ENCODE results near the gene STK33. TPM values are rescaled to one million over a fixed set of nuclear protein-coding genes. Genes with fewer than 3 reads are reported as not detected.

Gene STK33
- total and polyA plus RNA-seq, 4 experiments from 2014 or later: not detected

DNA sequence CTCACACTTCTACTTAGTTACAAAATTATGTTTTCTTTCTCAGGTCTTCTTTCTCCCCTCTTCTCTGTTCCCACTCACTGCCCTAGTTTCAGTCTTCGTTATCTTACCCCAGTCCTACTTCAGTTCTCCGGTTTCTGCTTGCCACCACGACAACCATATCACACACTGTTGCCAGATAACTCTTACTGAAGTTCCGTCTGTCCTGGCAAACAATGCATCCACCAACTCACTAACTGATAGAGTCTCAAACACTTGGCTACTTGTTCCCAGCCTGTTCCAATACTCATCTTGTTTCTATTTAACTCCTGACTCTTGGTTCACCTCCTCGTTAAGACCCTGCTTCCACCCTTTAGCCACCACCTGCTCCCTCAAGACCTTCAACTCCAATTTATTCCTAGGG lies 164.5 kb downstream of the STK33 start:
- intact Hi-C loops (cut with micrococcal nuclease): no loop called here
- POLR2A ChIA-PET (ENCODE audit: partially characterized antibody): no interaction called here

GRCh38 chr11:8426076-8426475 lies 168.0 kb downstream of the STK33 start:
- no peak for DNase-seq
- H3K4me3 Mint-ChIP-seq: no peak overlapping the region
- CTCF ChIA-PET (ENCODE audit: partially characterized antibody): no interaction called here
- Histone ChIP-seq H3K4me3 (ENCODE audit: low read length in 2 of 2) (no peak overlapping the region), H3K4me1 (ENCODE audit: insufficient read depth, low read length) (no peaks in the 10 kb centered on the region), H3K36me3 (ENCODE audit: insufficient read depth, low read length) (no peaks in the 10 kb centered on the region), H3K27me3 (ENCODE audit: insufficient read depth, low read length) (no peaks in the 10 kb centered on the region), H3K27ac (ENCODE audit: low read depth, low read length) (no peak overlapping the region), H3K9me3 (ENCODE audit: control insufficient read depth in 1 of 2, low read length in 2 of 2) (no peaks in the 10 kb centered on the region)
- no peaks in the 10 kb centered on the region for H3K4me1 Mint-ChIP-seq
- POLR2A ChIA-PET (ENCODE audit: partially characterized antibody): no interaction called here
- intact Hi-C loops (cut with micrococcal nuclease): no loop called here
- peaks cover 0 to 6% (median 3%) of the 10 kb centered on the region in 8 donors for H3K9me3 Mint-ChIP-seq
- H3K27ac Mint-ChIP-seq: no peak overlapping the region
- H3K36me3 Mint-ChIP-seq: no peaks in the 10 kb centered on the region
- peaks cover 4 to 6% of the 10 kb centered on the region in 2 donors for H3K27me3 Mint-ChIP-seq

More for the DNA sequence above, 164.5 kb downstream of the STK33 start:
- Histone ChIP-seq H3K27me3 (ENCODE audit: insufficient read depth, low read length) (no peaks in the 10 kb centered on the region), H3K36me3 (ENCODE audit: insufficient read depth, low read length) (no peaks in the 10 kb centered on the region), H3K4me3 (ENCODE audit: low read length in 2 of 2) (no peak overlapping the region), H3K4me1 (ENCODE audit: insufficient read depth, low read length) (no peaks in the 10 kb centered on the region), H3K27ac (ENCODE audit: low read depth, low read length) (no peak overlapping the region), H3K9me3 (ENCODE audit: control insufficient read depth in 1 of 2, low read length in 2 of 2) (no peaks in the 10 kb centered on the region)
- Mint-ChIP-seq H3K36me3 (no peaks in the 10 kb centered on the region), H3K27ac (no peak overlapping the region), H3K27me3 (peaks cover 8 to 10% of the 10 kb centered on the region in 2 donors), H3K4me1 (no peaks in the 10 kb centered on the region), H3K9me3 (peaks cover 0 to 6% (median 3%) of the 10 kb centered on the region in 8 donors), H3K4me3 (peak overlapping the region in 1 of 8 donors; percentile 5)
- DNase-seq: no peak
- CTCF ChIA-PET (ENCODE audit: partially characterized antibody): no interaction called here

DNA sequence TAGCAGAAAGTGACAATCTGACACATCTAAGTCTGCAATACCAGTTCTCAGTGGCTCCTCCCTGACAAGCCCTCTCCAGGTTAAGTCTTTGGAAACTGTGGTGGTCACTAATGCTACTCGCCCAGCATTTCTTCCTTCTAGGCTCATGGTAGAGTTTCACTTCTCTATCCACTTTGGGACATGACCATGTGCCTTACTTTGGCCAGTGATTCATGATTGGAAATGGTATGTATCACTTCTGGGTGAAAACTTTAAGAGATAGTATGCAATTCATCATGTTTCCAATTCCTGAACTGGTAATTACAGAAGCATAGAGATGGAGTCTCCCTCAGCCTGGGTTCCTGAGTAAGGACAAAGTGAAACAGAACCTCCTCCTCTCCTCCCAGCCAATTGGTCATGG lies 178.8 kb downstream of the STK33 start:
- CTCF ChIA-PET (ENCODE audit: partially characterized antibody): no interaction called here
- no peaks in the 10 kb centered on the region for H3K36me3 Mint-ChIP-seq

DNA sequence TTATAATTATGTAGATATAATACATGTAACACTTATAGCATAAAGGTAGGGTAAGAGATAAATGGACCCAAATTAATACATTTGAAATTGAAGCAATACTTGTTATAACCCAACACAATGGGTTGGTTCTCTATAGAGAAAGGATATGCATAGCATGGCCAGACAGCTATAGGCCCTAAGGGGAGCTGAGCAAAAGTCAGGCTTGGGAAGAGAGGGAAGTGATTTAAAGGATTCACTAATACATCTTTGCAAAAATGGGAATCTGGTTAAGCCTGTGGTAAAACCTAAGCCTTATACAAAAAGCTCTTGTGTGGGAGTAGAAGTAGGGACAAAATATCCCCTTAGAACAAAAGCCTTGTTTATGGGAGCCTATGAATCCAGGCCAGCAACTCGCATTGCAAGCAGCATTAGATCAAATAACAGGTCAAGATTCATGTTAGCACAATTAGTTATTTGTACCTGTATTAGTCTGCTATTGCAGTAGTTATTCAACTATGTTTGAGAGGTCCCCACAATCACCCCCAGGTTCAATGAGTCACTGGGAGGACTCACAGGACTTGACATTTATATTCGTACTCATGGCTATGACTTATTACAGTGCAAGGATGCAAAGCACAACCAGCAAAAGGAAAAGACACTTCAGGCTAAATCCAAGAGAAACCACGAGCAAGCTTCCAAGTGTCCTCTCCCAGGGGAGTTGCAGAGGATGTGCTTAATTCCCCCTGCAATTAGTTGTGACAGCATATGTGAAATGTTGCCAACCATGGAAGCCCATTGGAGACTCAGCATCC lies 185.7 kb downstream of the STK33 start:
- intact Hi-C loops (cut with micrococcal nuclease): no loop called here
- CTCF ChIA-PET (ENCODE audit: partially characterized antibody): no interaction called here
- Histone ChIP-seq H3K27me3 (ENCODE audit: insufficient read depth, low read length) (no peaks in the 10 kb centered on the region), H3K9me3 (ENCODE audit: control insufficient read depth in 1 of 2, low read length in 2 of 2) (no peaks in the 10 kb centered on the region), H3K27ac (ENCODE audit: low read depth, low read length) (no peak overlapping the region), H3K4me1 (ENCODE audit: insufficient read depth, low read length) (no peaks in the 10 kb centered on the region), H3K4me3 (ENCODE audit: low read length in 2 of 2) (no peak overlapping the region), H3K36me3 (ENCODE audit: insufficient read depth, low read length) (no peaks in the 10 kb centered on the region)
- Mint-ChIP-seq H3K4me3 (no peak overlapping the region), H3K36me3 (no peaks in the 10 kb centered on the region), H3K4me1 (no peaks in the 10 kb centered on the region), H3K27me3 (no peaks in the 10 kb centered on the region), H3K9me3 (peaks cover 0 to 13% (median 4%) of the 10 kb centered on the region in 8 donors), H3K27ac (no peak overlapping the region)
- DNase-seq: no peak
- POLR2A ChIA-PET (ENCODE audit: partially characterized antibody): no interaction called here

More for the DNA sequence above, 178.8 kb downstream of the STK33 start:
- Mint-ChIP-seq H3K27me3 (peaks cover 0 to 1% of the 10 kb centered on the region in 2 donors), H3K4me3 (no peak overlapping the region), H3K27ac (no peak overlapping the region), H3K4me1 (no peaks in the 10 kb centered on the region), H3K9me3 (no peaks in the 10 kb centered on the region)
- POLR2A ChIA-PET (ENCODE audit: partially characterized antibody): no interaction called here
- Histone ChIP-seq H3K4me1 (ENCODE audit: insufficient read depth, low read length) (no peaks in the 10 kb centered on the region), H3K27ac (ENCODE audit: low read depth, low read length) (no peak overlapping the region), H3K36me3 (ENCODE audit: insufficient read depth, low read length) (no peaks in the 10 kb centered on the region), H3K4me3 (ENCODE audit: low read length in 2 of 2) (no peak overlapping the region), H3K27me3 (ENCODE audit: insufficient read depth, low read length) (no peaks in the 10 kb centered on the region), H3K9me3 (ENCODE audit: control insufficient read depth in 1 of 2, low read length in 2 of 2) (no peaks in the 10 kb centered on the region)
- DNase-seq: no peak
- intact Hi-C loops (cut with micrococcal nuclease): no loop called here

DNA sequence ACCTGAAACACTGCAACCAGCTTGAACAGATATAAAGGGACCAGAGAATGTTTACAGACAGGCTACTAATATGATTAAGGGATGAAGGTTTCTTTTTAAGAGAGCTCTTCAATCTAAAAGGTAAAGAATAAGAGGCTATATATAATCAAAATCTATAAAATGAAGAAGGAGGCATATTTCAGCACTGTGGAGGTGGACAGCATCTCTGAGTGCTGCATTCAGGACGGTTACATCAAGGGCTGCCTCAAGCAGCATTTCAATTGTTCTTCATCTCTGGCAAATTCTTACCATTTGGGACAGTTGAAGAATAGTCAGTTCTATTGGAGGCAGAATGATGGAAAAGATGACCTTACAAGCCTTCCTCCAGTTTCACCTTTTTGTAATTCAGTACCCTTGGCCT lies 190.7 kb downstream of the STK33 start:
- H3K9me3 ChIP-seq (ENCODE audit: control insufficient read depth in 1 of 2, low read length in 2 of 2): no peaks in the 10 kb centered on the region
- intact Hi-C loops (cut with micrococcal nuclease): no loop called here
- no peaks in the 10 kb centered on the region for H3K27me3 ChIP-seq (ENCODE audit: insufficient read depth, low read length)
- Mint-ChIP-seq H3K27ac (no peak overlapping the region), H3K27me3 (no peaks in the 10 kb centered on the region), H3K4me1 (no peaks in the 10 kb centered on the region), H3K4me3 (no peak overlapping the region), H3K9me3 (peaks cover 0 to 18% (median 8%) of the 10 kb centered on the region in 8 donors), H3K36me3 (no peaks in the 10 kb centered on the region)
- H3K36me3 ChIP-seq (ENCODE audit: insufficient read depth, low read length): no peaks in the 10 kb centered on the region
- no peak for DNase-seq
- POLR2A ChIA-PET (ENCODE audit: partially characterized antibody): no interaction called here
- H3K4me1 ChIP-seq (ENCODE audit: insufficient read depth, low read length): no peaks in the 10 kb centered on the region
- CTCF ChIA-PET (ENCODE audit: partially characterized antibody): no interaction called here
- no peak overlapping the region for H3K27ac ChIP-seq (ENCODE audit: low read depth, low read length)
- no peak overlapping the region for H3K4me3 ChIP-seq (ENCODE audit: low read length in 2 of 2)

GRCh38 chr11:8392886-8393285 lies 201.1 kb downstream of the STK33 start:
- Histone ChIP-seq H3K9me3 (ENCODE audit: control insufficient read depth in 1 of 2, low read length in 2 of 2) (no peaks in the 10 kb centered on the region), H3K4me3 (ENCODE audit: low read length in 2 of 2) (no peak overlapping the region), H3K36me3 (ENCODE audit: insufficient read depth, low read length) (no peaks in the 10 kb centered on the region), H3K27ac (ENCODE audit: low read depth, low read length) (no peak overlapping the region), H3K27me3 (ENCODE audit: insufficient read depth, low read length) (no peaks in the 10 kb centered on the region), H3K4me1 (ENCODE audit: insufficient read depth, low read length) (no peaks in the 10 kb centered on the region)
- no peaks in the 10 kb centered on the region for H3K4me1 Mint-ChIP-seq
- no peak overlapping the region for H3K4me3 Mint-ChIP-seq
- peaks cover 0 to 12% (median 3%) of the 10 kb centered on the region in 8 donors for H3K9me3 Mint-ChIP-seq
- DNase-seq: no peak
- intact Hi-C loops (cut with micrococcal nuclease): no loop called here
- POLR2A ChIA-PET (ENCODE audit: partially characterized antibody): no interaction called here
- H3K27ac Mint-ChIP-seq: no peak overlapping the region
- H3K36me3 Mint-ChIP-seq: no peaks in the 10 kb centered on the region
- CTCF ChIA-PET (ENCODE audit: partially characterized antibody): no interaction called here
- peaks cover 0 to 3% of the 10 kb centered on the region in 2 donors for H3K27me3 Mint-ChIP-seq

DNA sequence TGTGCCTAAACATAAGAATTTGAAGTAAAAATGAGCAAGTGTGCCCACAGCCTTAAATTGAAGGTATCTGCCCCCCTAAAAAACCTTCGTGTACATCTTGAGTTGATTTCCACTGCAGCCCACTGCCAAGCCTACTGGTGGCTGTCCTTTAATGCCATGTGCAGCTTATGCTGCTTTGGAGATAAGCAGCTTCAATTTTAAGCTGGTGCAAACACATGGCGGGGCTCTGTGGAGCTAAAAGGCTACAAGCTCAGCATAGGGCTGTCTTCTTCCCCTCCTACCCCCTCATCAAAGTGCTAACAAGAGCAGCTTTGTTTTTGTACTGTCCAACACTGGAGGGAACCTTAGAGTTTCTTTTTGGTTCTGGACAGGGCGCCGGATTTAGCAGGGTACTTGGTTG lies 201.9 kb downstream of the STK33 start:
- Mint-ChIP-seq H3K9me3 (peaks cover 0 to 9% (median 0%) of the 10 kb centered on the region in 8 donors), H3K27ac (no peak overlapping the region), H3K27me3 (peaks cover 0 to 6% of the 10 kb centered on the region in 2 donors), H3K4me1 (no peaks in the 10 kb centered on the region), H3K36me3 (no peaks in the 10 kb centered on the region), H3K4me3 (no peak overlapping the region)
- ChIA-PET POLR2A (ENCODE audit: partially characterized antibody) (no interaction called here), CTCF (ENCODE audit: partially characterized antibody) (no interaction called here)
- no peak overlapping the region for H3K27ac ChIP-seq (ENCODE audit: low read depth, low read length)
- no peaks in the 10 kb centered on the region for H3K36me3 ChIP-seq (ENCODE audit: insufficient read depth, low read length)
- intact Hi-C loops (cut with micrococcal nuclease): no loop called here
- no peaks in the 10 kb centered on the region for H3K9me3 ChIP-seq (ENCODE audit: control insufficient read depth in 1 of 2, low read length in 2 of 2)
- H3K4me3 ChIP-seq (ENCODE audit: low read length in 2 of 2): no peak overlapping the region
- H3K27me3 ChIP-seq (ENCODE audit: insufficient read depth, low read length): no peaks in the 10 kb centered on the region
- H3K4me1 ChIP-seq (ENCODE audit: insufficient read depth, low read length): no peaks in the 10 kb centered on the region
- no peak for DNase-seq
